DND-41 (cell line): ENCODE results near the gene WIPF3.
"Not testable (repeated sequence)": the region's sequence is repeated elsewhere in the genome, so short reads cannot be mapped to it uniquely, and the experiment has no call there.

Experiments
- ATAC-seq: fragments of 200-7000 bp; cut with Tn5 transposase; 3 replicates; pipeline ENCODE4 v1.9.1; 2021; ENCODE audit warnings: low read depth; ENCODE audit not compliant: insufficient read depth
- DNase-seq: peaks from one replicate; pipeline ENCODE4 v3.0.0-alpha.2; 2020
- H2AFZ ChIP-seq: 2 replicates; pipeline ENCODE4 v1.6.0; 2012; ENCODE audit warnings: low read depth, low read length
- H3K27ac ChIP-seq: 2 replicates; pipeline ENCODE4 v1.5.1; 2012; ENCODE audit warnings: low read length, inconsistent platforms
- H3K27me3 ChIP-seq: fragments of 200-600 bp; sonication (generic); 2 replicates; pipeline ENCODE4 v1.6.0; 2012; ENCODE audit warnings: low read length, mild to moderate bottlenecking, inconsistent platforms; ENCODE audit not compliant: insufficient read depth, poor library complexity
- H3K36me3 ChIP-seq: 2 replicates; pipeline ENCODE4 v1.5.1; 2012; ENCODE audit warnings: low read length, inconsistent platforms; ENCODE audit not compliant: insufficient read depth
- H3K4me1 ChIP-seq: 2 replicates; pipeline ENCODE4 v1.5.1; 2012; ENCODE audit warnings: mild to moderate bottlenecking, low read length; ENCODE audit not compliant: insufficient read depth
- H3K4me2 ChIP-seq: 2 replicates; pipeline ENCODE4 v1.6.0; 2012; ENCODE audit warnings: mild to moderate bottlenecking, moderate library complexity, low read length, inconsistent platforms; ENCODE audit not compliant: insufficient read depth
- H3K4me3 ChIP-seq, 2 experiments: fragments of 200-600 bp in 1 of 2; shearing (Covaris generic) in 1 of 2; 2 replicates each; pipeline ENCODE4 v1.5.1; 2012 to 2016; ENCODE audit warnings: inconsistent platforms in 2 of 2, low read length in 2 of 2, mild to moderate bottlenecking in 2 of 2, low read depth in 1 of 2, moderate library complexity in 1 of 2
- H3K79me2 ChIP-seq: 2 replicates; pipeline ENCODE4 v1.6.0; 2012; ENCODE audit warnings: low read length, inconsistent platforms; ENCODE audit not compliant: insufficient read depth
- H3K9ac ChIP-seq: 2 replicates; pipeline ENCODE4 v1.6.0; 2012; ENCODE audit warnings: low read depth, mild to moderate bottlenecking, inconsistent platforms, low read length, moderate library complexity
- H3K9me3 ChIP-seq: 2 replicates; pipeline ENCODE4 v1.5.1; 2012; ENCODE audit warnings: low read length, moderate library complexity, mild to moderate bottlenecking, inconsistent platforms; ENCODE audit not compliant: insufficient read depth, severe bottlenecking
- H4K20me1 ChIP-seq: 2 replicates; pipeline ENCODE4 v1.6.0; 2012; ENCODE audit warnings: low read length; ENCODE audit not compliant: insufficient read depth
- EZH2 ChIP-seq: IDR thresholded peaks from 3 replicates; pipeline ENCODE4 v1.6.1; 2012; ENCODE audit warnings: borderline replicate concordance, low read depth, mild to moderate bottlenecking, moderate library complexity, low read length, inconsistent platforms; ENCODE audit not compliant: severe bottlenecking
- TF ChIP-seq, protein P1 (sequence below): IDR thresholded peaks from 2 replicates; pipeline ENCODE4 v1.5.1; 2012; ENCODE audit warnings: borderline replicate concordance, low read length, moderate library complexity, mild to moderate bottlenecking; ENCODE audit not compliant: poor library complexity, severe bottlenecking; ENCODE audit errors: extremely low read depth

WIPF3 gene

DNA sequence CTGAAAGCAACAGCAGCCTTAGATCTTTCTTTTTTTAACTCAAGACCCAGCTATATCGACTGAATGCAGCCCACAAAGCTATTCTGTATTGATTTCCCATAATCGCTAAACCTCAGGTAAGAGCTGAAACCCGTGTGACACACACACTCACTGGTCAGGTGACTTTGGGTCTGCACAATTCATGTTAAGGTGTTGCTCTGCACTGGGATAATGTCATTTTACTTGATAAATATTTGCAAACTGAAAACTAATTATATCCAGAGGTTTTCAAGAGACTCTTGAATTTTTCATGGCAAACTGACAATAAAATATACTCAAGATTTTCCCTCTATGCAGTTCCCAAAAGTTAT is 150.2 kb downstream of the WIPF3 start:
- no peaks in the 10 kb centered on the region for H3K4me1 ChIP-seq
- peaks cover 3% of the 10 kb centered on the region for H3K27me3 ChIP-seq
- no peaks in the 10 kb centered on the region for H3K79me2 ChIP-seq
- no peak overlapping the region for H2AFZ ChIP-seq
- H3K9ac ChIP-seq = no peak overlapping the region
- no peak for DNase-seq
- TF ChIP-seq, protein P1, sequence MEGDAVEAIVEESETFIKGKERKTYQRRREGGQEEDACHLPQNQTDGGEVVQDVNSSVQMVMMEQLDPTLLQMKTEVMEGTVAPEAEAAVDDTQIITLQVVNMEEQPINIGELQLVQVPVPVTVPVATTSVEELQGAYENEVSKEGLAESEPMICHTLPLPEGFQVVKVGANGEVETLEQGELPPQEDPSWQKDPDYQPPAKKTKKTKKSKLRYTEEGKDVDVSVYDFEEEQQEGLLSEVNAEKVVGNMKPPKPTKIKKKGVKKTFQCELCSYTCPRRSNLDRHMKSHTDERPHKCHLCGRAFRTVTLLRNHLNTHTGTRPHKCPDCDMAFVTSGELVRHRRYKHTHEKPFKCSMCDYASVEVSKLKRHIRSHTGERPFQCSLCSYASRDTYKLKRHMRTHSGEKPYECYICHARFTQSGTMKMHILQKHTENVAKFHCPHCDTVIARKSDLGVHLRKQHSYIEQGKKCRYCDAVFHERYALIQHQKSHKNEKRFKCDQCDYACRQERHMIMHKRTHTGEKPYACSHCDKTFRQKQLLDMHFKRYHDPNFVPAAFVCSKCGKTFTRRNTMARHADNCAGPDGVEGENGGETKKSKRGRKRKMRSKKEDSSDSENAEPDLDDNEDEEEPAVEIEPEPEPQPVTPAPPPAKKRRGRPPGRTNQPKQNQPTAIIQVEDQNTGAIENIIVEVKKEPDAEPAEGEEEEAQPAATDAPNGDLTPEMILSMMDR = no peak
- TF ChIP-seq EZH2 = no peak
- H3K4me3 ChIP-seq = no peak overlapping the region
- ATAC-seq = no peak
- peaks cover 5% of the 10 kb centered on the region for H3K9me3 ChIP-seq
- no peaks in the 10 kb centered on the region for H3K36me3 ChIP-seq
- no peak overlapping the region for H3K4me2 ChIP-seq
- no peaks in the 10 kb centered on the region for H4K20me1 ChIP-seq
- no peak overlapping the region for H3K27ac ChIP-seq

DNA sequence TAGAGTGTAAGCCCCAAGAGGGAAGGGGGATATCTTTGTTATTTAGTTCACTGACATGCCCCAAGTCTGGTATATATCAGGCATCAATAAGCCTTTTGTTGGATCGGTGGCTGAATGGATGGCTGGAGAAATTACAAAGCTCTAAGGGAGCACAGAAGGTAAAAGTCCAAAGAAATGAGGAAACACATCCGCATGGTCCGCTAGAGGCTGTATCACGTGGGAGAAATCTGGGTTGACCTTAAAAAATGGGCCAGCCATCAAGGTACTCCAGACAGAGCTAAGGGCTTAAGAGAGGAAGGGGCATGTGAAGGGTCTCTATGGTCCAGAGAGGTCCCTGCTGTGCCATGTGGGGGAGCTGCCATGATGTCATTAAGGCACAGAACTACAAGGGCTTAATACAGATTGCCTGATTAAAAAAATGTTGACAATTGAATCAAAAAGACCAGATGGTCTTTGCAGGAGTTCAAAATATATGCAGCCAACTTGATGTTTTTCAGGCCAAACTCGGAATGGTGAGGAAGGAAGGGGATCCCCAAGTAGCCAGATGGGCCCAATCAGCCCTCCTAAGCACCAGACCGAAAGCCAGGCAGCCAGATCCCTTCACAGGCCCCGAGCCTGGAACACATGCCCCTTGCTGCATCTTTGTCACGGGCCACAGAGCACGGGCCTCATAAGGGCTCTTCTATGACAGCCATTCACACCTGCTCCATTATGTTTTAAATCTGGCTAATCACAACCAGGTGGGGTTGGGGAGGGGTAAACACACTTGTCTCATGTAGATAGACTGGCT is 151.4 kb downstream of the WIPF3 start:
- no peak overlapping the region for H3K27ac ChIP-seq
- H3K9me3 ChIP-seq = peaks cover 2% of the 10 kb centered on the region
- no peaks in the 10 kb centered on the region for H3K36me3 ChIP-seq
- H3K9ac ChIP-seq = no peak overlapping the region
- H3K4me1 ChIP-seq = no peaks in the 10 kb centered on the region
- H3K4me2 ChIP-seq = no peak overlapping the region
- no peak overlapping the region for H3K4me3 ChIP-seq
- no peak overlapping the region for H2AFZ ChIP-seq
- peaks cover 4% of the 10 kb centered on the region for H3K27me3 ChIP-seq
- no peak for ATAC-seq
- H4K20me1 ChIP-seq = no peaks in the 10 kb centered on the region
- DNase-seq = no peak
- no peaks in the 10 kb centered on the region for H3K79me2 ChIP-seq
- TF ChIP-seq EZH2 = no peak
- TF ChIP-seq, protein P1 = no peak

DNA sequence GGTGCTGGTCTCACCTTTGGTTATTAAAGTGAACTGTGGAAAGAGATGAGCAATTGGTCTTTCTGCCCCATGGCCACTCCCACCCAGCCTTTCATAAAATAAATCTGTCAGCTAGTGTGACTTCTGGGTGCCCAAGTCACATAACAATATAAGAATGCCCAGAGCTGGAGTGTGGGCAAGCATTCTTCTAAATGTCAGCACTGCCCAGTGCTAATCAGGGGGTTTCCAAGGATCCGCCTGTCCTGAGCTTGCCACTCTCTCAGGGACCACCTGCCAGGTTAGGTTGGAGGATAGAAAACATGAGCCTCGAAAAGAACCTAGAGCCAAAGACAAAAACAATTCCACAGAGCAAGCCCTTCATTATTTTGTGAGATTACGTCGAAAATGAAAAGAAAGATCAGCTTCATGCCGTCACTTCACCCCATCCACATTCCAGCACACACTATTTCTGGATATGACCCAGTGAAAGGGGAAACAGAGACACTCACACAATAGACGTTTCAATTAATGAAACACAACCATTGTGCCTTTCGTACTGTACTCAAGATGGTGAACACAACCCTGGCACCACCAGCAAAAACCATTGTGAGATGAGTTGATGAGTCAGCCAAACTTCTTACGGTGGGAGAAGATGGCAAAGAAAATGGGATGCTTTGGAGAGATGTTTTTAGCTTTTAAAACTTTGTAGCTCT is 152.5 kb downstream of the WIPF3 start:
- H3K4me1 ChIP-seq = no peaks in the 10 kb centered on the region
- H3K27me3 ChIP-seq = peaks cover 6% of the 10 kb centered on the region
- no peaks in the 10 kb centered on the region for H3K79me2 ChIP-seq
- H2AFZ ChIP-seq = no peak overlapping the region
- H3K4me2 ChIP-seq = no peak overlapping the region
- H3K9ac ChIP-seq = no peak overlapping the region
- DNase-seq = no peak
- no peaks in the 10 kb centered on the region for H3K36me3 ChIP-seq
- H3K4me3 ChIP-seq = no peak overlapping the region
- no peaks in the 10 kb centered on the region for H4K20me1 ChIP-seq
- H3K27ac ChIP-seq = no peak overlapping the region
- ATAC-seq = no peak
- TF ChIP-seq, protein P1 = no peak
- TF ChIP-seq EZH2 = no peak
- H3K9me3 ChIP-seq = peaks cover 2% of the 10 kb centered on the region

DNA sequence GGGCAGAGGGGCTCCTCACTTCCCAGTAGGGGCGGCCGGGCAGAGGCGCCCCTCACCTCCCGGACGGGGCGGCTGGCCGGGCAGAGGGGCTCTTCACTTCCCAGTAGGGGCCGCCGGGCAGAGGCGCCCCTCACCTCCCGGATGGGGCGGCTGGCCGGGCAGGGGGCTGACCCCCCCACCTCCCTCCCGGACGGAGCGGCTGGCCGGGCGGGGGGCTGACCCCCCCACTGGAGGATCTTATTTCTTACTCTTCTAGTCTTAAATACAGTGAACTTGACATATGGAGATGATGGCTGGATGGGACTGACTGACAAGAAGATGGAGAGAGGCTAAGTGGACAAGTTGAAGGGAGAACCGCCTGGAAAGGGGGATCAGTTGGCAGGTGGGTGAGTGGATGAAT is 155.3 kb downstream of the WIPF3 start:
- H2AFZ ChIP-seq, H3K36me3 ChIP-seq, H4K20me1 ChIP-seq, H3K4me3 ChIP-seq, H3K27me3 ChIP-seq, H3K4me2 ChIP-seq, H3K79me2 ChIP-seq, ATAC-seq, H3K9me3 ChIP-seq, H3K9ac ChIP-seq, H3K4me1 ChIP-seq, H3K27ac ChIP-seq, DNase-seq: not testable (repeated sequence)
